PC-3 (cell line): Measurements from ENCODE around the gene ZG16. TPM values are rescaled to one million over a fixed set of nuclear protein-coding genes. Genes with fewer than 3 reads are reported as not detected.
A peak's percentile ranks its signal among the peaks of the same experiment; 100 is the strongest.

Source experiments
- ATAC-seq: fragments of 200-7000 bp; cut with Tn5 transposase; 2 replicates; pipeline ENCODE4 v1.9.1; 2020; ENCODE audit warnings: mild to moderate bottlenecking, moderate library complexity
- BruUV-seq: library from RNA; stranded (reverse); fragments of 400-500 nt; replicated peaks from 2 replicates; lab custom pipeline; 2021; lab: Mats Ljungman, UMichigan
- CTCF ChIA-PET: fragments of 300-600 bp; sonication (Branson Sonifier 250); formaldehyde crosslinking; loops from one replicate; lab custom pipeline; 2022; ENCODE audit warnings: antibody characterized with exemption; lab: Charles Lee
- POLR2A ChIA-PET: fragments of 300-600 bp; sonication (Branson Sonifier 250); formaldehyde crosslinking; loops from one replicate; lab custom pipeline; 2022; ENCODE audit warnings: antibody characterized with exemption; ENCODE audit not compliant: unreplicated experiment; lab: Charles Lee
- DNase-seq: peaks from one replicate; pipeline ENCODE4 v3.0.0-alpha.2; 2015
- H2AFZ ChIP-seq: fragments of 300-600 bp; sonication (generic); 2 replicates; pipeline ENCODE4 v1.6.0; 2016; ENCODE audit warnings: antibody characterized with exemption, low read length
- H3F3A ChIP-seq: fragments of 300-600 bp; sonication (generic); one replicate; pipeline ENCODE4 v1.6.0; 2017; ENCODE audit warnings: antibody characterized with exemption, low read length, control low read depth, mild to moderate bottlenecking; ENCODE audit not compliant: unreplicated experiment
- H3K27ac ChIP-seq: fragments of 300-600 bp; sonication (generic); 2 replicates; pipeline ENCODE4 v1.5.1; 2016; ENCODE audit warnings: mild to moderate bottlenecking, low read length
- H3K27me3 ChIP-seq: fragments of 300-600 bp; sonication (generic); 2 replicates; pipeline ENCODE4 v1.6.1; 2016; ENCODE audit warnings: low read length, mixed read lengths
- H3K36me3 ChIP-seq: fragments of 300-600 bp; sonication (generic); 2 replicates; pipeline ENCODE4 v1.6.1; 2016; ENCODE audit warnings: low read depth, mixed run types, low read length, mixed read lengths
- H3K4me1 ChIP-seq: fragments of 300-600 bp; sonication (generic); 2 replicates; pipeline ENCODE4 v1.5.1; 2016; ENCODE audit warnings: low read length; ENCODE audit not compliant: insufficient read depth
- H3K4me2 ChIP-seq: fragments of 300-600 bp; sonication (generic); 2 replicates; pipeline ENCODE4 v1.6.0; 2016; ENCODE audit warnings: low read length
- H3K4me3 ChIP-seq: fragments of 300-600 bp; sonication (generic); 2 replicates; pipeline ENCODE4 v1.5.1; 2016; ENCODE audit warnings: mild to moderate bottlenecking, low read length, mixed read lengths
- H3K79me2 ChIP-seq: fragments of 300-600 bp; sonication (generic); 2 replicates; pipeline ENCODE4 v1.6.1; 2017; ENCODE audit warnings: low read length, mixed read lengths
- H3K9ac ChIP-seq: fragments of 300-600 bp; sonication (generic); 2 replicates; pipeline ENCODE4 v1.6.0; 2016; ENCODE audit warnings: mild to moderate bottlenecking, low read length
- H3K9me2 ChIP-seq: fragments of 300-600 bp; sonication (generic); replicated peaks from 2 replicates; pipeline ENCODE4 v1.6.1; 2016; ENCODE audit warnings: mixed run types, low read length, mixed read lengths
- H3K9me3 ChIP-seq: fragments of 300-600 bp; sonication (generic); 2 replicates; pipeline ENCODE4 v1.6.1; 2016; ENCODE audit warnings: low read length, mixed read lengths
- H4K20me1 ChIP-seq: fragments of 300-600 bp; sonication (generic); 2 replicates; pipeline ENCODE4 v1.6.1; 2016; ENCODE audit warnings: low read length, mixed read lengths
- EZH2 ChIP-seq: fragments of 300-600 bp; sonication (generic); IDR thresholded peaks from one replicate; pipeline ENCODE4 v1.6.1; 2017; ENCODE audit warnings: antibody characterized with exemption, mild to moderate bottlenecking, low read length; ENCODE audit not compliant: unreplicated experiment
- EZH2phosphoT487 ChIP-seq: fragments of 300-600 bp; sonication (generic); IDR thresholded peaks from 2 replicates; pipeline ENCODE4 v1.6.1; 2018; ENCODE audit warnings: mild to moderate bottlenecking, antibody characterized with exemption, low read length, borderline replicate concordance
- intact Hi-C: fragments of 100-400 bp; cut with micrococcal nuclease; formaldehyde crosslinking; loops from 2 replicates; pipeline ENCODE4 v1.9.0; 2023
- total RNA-seq: library from RNA; depleted of rRNA; stranded (reverse); fragments of >200 nt; gene quantifications from 2 replicates; pipeline ENCODE4 v1.2.3, GENCODE V29; 2014
- TF ChIP-seq, protein P1 (sequence below): fragments of 300-600 bp; sonication (generic); conservative IDR thresholded peaks from 2 replicates; pipeline ENCODE4 v1.5.1; 2017; ENCODE audit warnings: antibody characterized with exemption, low read depth, mild to moderate bottlenecking, low read length

The ZG16 gene
- total RNA-seq, 1 experiment from 2014 or later: not detected

DNA sequence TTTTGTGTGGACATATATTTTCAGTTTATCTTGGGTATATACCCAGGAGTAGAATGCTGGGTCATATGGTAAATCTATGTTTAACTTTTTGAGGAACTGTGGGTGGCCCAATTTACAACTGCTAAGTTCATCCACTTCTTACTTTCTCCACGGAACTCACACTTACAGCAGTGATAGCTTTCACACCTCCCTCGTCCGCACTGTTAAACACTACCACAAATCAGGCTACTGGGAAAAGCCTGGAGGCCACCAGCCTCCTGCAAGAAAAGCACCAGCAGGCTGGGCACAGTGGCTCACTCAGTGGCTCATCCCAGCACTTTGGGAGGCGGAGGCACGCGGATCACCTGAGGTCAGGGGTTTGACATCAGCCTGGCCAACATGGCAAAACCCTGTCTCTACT lies 14.7 kb upstream of the ZG16 start:
- peaks cover 9% of the 10 kb centered on the region for H3K4me1 ChIP-seq
- no TSS peak for BruUV-seq
- H2AFZ ChIP-seq: no peak overlapping the region
- DNase-seq (no peak), ATAC-seq (no peak)
- no peak overlapping the region for H3K27ac ChIP-seq
- no peak overlapping the region for H3K9ac ChIP-seq
- H3K4me2 ChIP-seq: no peak overlapping the region
- no peaks in the 10 kb centered on the region for H3K36me3 ChIP-seq
- no peaks in the 10 kb centered on the region for H3F3A ChIP-seq
- POLR2A ChIA-PET: no interaction called here
- CTCF ChIA-PET: no interaction called here
- no peaks in the 10 kb centered on the region for H3K79me2 ChIP-seq
- no peaks in the 10 kb centered on the region for H3K9me2 ChIP-seq
- H3K27me3 ChIP-seq: no peaks in the 10 kb centered on the region
- intact Hi-C loops: no loop called here
- H3K9me3 ChIP-seq: no peaks in the 10 kb centered on the region
- TF ChIP-seq, protein P1, sequence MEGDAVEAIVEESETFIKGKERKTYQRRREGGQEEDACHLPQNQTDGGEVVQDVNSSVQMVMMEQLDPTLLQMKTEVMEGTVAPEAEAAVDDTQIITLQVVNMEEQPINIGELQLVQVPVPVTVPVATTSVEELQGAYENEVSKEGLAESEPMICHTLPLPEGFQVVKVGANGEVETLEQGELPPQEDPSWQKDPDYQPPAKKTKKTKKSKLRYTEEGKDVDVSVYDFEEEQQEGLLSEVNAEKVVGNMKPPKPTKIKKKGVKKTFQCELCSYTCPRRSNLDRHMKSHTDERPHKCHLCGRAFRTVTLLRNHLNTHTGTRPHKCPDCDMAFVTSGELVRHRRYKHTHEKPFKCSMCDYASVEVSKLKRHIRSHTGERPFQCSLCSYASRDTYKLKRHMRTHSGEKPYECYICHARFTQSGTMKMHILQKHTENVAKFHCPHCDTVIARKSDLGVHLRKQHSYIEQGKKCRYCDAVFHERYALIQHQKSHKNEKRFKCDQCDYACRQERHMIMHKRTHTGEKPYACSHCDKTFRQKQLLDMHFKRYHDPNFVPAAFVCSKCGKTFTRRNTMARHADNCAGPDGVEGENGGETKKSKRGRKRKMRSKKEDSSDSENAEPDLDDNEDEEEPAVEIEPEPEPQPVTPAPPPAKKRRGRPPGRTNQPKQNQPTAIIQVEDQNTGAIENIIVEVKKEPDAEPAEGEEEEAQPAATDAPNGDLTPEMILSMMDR: no peak
- TF ChIP-seq EZH2: no peak
- no peak for TF ChIP-seq EZH2phosphoT487
- no peak overlapping the region for H3K4me3 ChIP-seq
- no peaks in the 10 kb centered on the region for H4K20me1 ChIP-seq

DNA sequence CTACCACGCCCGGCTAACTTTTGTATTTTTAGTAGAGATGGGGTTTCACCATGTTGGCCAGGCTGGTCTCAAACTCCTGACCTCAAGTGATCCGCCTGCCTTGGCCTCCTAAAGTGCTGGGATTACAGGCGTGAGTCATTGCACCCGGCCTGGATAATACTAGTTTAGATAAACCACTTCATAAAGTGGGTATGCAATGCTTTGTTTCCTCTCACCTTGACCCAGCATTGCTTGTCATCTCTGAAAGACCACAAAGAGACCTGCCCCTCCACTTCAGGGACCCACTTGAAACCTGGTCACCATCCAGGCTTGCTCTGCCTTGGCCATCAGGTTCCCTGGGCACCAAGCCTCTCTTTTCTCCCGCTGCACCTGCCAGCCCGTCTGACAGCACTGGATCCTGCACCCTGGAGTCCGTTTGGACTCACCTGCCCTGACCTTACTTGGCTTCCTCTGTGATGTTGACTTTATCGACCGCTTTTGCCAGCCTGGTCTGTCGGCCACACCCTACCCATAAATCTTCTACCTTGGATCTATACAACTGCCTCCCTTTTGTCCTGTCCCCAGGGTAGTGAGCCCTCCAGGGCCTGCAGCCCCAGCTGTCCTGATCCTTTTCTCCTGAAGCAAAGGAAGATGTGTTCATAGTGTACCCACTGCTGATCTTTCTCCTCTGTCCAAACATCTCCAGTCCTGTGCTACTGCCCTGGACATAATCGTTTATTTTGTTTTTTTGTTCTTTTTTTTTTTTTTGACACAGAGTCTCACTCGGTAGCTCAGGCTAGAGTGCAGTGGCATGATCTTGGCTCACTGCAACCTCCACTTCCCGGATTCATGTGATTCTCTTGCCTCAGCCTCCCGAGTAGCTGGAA lies 12.7 kb upstream of the ZG16 start:
- Histone ChIP-seq H3K9ac (no peak overlapping the region), H4K20me1 (no peaks in the 10 kb centered on the region), H3K27ac (peak overlapping the region; percentile 31), H3K9me2 (no peaks in the 10 kb centered on the region), H2AFZ (peak overlapping the region; percentile 41), H3K4me3 (no peak overlapping the region), H3F3A (no peaks in the 10 kb centered on the region), H3K4me1 (peaks cover 9% of the 10 kb centered on the region), H3K27me3 (no peaks in the 10 kb centered on the region), H3K4me2 (peak overlapping the region; percentile 62), H3K9me3 (no peaks in the 10 kb centered on the region), H3K36me3 (no peaks in the 10 kb centered on the region), H3K79me2 (no peaks in the 10 kb centered on the region)
- CTCF ChIA-PET: interaction anchor here (0.7 kb wide), 1 partner anchor 20 kb away, joined by 5 read pairs; no protein-coding TSS in a partner anchor
- no peak for TF ChIP-seq EZH2
- DNase-seq: peak; percentile 67
- ATAC-seq: peak; percentile 94
- intact Hi-C loops: no loop called here
- POLR2A ChIA-PET: no interaction called here
- no TSS peak for BruUV-seq

DNA sequence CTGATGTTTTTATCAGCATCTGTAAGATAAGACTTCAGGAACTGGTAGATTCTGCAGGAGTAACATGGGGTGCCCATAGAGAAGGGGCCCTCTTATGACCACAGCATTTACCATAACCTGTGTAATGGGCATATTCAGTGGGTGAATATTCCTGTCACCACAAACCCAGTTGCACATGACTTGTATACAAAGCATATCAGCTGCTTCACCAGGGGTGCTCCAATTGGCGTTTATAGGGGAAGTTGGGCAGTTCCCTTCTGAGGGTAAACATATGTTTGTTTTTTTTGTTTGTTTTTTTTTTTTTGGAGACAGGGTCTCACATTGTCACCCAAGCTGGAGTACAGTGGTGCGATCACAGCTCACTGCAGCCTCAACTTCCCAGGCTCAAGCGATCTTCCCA lies 11.5 kb upstream of the ZG16 start:
- Histone ChIP-seq H3K9me2 (no peaks in the 10 kb centered on the region), H3K4me2 (no peak overlapping the region), H3K4me3 (no peak overlapping the region), H3F3A (no peaks in the 10 kb centered on the region), H3K9me3 (no peaks in the 10 kb centered on the region), H2AFZ (no peak overlapping the region), H4K20me1 (no peaks in the 10 kb centered on the region), H3K27me3 (no peaks in the 10 kb centered on the region), H3K27ac (no peak overlapping the region), H3K36me3 (no peaks in the 10 kb centered on the region), H3K4me1 (peaks cover 9% of the 10 kb centered on the region), H3K79me2 (no peaks in the 10 kb centered on the region), H3K9ac (no peak overlapping the region)
- no TSS peak for BruUV-seq
- DNase-seq: no peak
- ATAC-seq: no peak
- TF ChIP-seq EZH2phosphoT487 (no peak), EZH2 (no peak)
- TF ChIP-seq, protein P1: no peak
- ChIA-PET POLR2A (no interaction called here), CTCF (interaction anchor here (0.6 kb wide), 1 partner anchor 133 kb away, joined by 4 read pairs; the partner anchor contains the start of gene SEZ6L2)
- intact Hi-C loops: no loop called here
